GM23338 (cell line): ENCODE data around the gene HVCN1.

ENCODE experiments used
- CREB1 ChIP-seq: fragments of 250-450 bp; sonication (Bioruptor Pico); IDR thresholded peaks from 2 replicates; pipeline ENCODE4 v1.5.0; 2020; ENCODE audit warnings: low read depth, mild to moderate bottlenecking, moderate library complexity
- CTCF ChIP-seq, 2 experiments: fragments of 200-600 bp in 1 of 2; sonication (generic) in 1 of 2; conservative IDR thresholded peaks; 2 replicates each; pipeline versions ENCODE4 v1.5.1 to v1.6.1; 2016 to 2017; ENCODE audit warnings: antibody characterized with exemption in 2 of 2, low read depth in 2 of 2, mild to moderate bottlenecking in 2 of 2, moderate library complexity in 1 of 2
- ETS1 ChIP-seq: IDR thresholded peaks from 2 replicates; pipeline ENCODE4 v1.6.1; 2016; ENCODE audit warnings: antibody characterized with exemption
- EZH2 ChIP-seq: fragments of 200-600 bp; sonication (generic); IDR thresholded peaks from one replicate; pipeline ENCODE4 v1.8.0; 2017; ENCODE audit warnings: antibody characterized with exemption, mild to moderate bottlenecking, low read depth; ENCODE audit not compliant: unreplicated experiment
- POLR2AphosphoS5 ChIP-seq: IDR thresholded peaks from 2 replicates; pipeline ENCODE4 v1.6.1; 2016; ENCODE audit warnings: antibody characterized with exemption, low read depth
- REST ChIP-seq: IDR thresholded peaks from one replicate; pipeline ENCODE4 v1.6.1; 2018; ENCODE audit warnings: antibody characterized with exemption; ENCODE audit not compliant: unreplicated experiment
- ZNF331 ChIP-seq: fragments of 250-450 bp; sonication (Bioruptor Pico); IDR thresholded peaks from 2 replicates; pipeline ENCODE4 v1.5.0; 2020; ENCODE audit warnings: low read depth, mild to moderate bottlenecking, moderate library complexity

- TF ChIP-seq CTCF (conservative IDR thresholded peaks at IDR 0.05; ENCODE audit: low read depth in 2 of 2) (no peak), EZH2 (no peak), CREB1 (CRISPR knock-in tag) (no peak), POLR2AphosphoS5 (no peak), ZNF331 (CRISPR knock-in tag) (no peak), REST (no peak), ETS1 (no peak)
Observed at GRCh38 chr12:110690127-110690430, 1.2 kb upstream of the HVCN1 start.
